NCI-H146 treated with DMSO at 0.1 percent for 48 hours (cell line): ENCODE data around the gene TSPAN6.

Source experiments
- DNase-seq: peaks from one replicate; lab custom pipeline; 2025; ENCODE audit not compliant: unreplicated experiment; lab: John Stamatoyannopoulos, UW

TSPAN6 gene

GRCh38 chrX:100591256-100592051 is 45.2 kb downstream of the TSPAN6 start:
- no peak for DNase-seq

- no peak for DNase-seq
These were observed 48.7 kb downstream of the TSPAN6 start for GRCh38 chrX:100587861-100588260.

- DNase-seq = no peak
These were observed 49.9 kb downstream of the TSPAN6 start for GRCh38 chrX:100586747-100587146.

- DNase-seq = no peak
These were observed 52.0 kb downstream of the TSPAN6 start, which contains the start of gene TNMD for GRCh38 chrX:100584611-100585010. Gene TNMD (plus strand): TSS chrX:100584936. CDS start chrX:100585019, 83 bp downstream.
